H1 (cell line): Measurements from ENCODE around the gene UCP2. TPM values are rescaled to one million over a fixed set of nuclear protein-coding genes. Genes with fewer than 3 reads are reported as not detected.

Experiments used
- BCL11A ChIP-seq, 2 experiments: IDR thresholded peaks; one replicate each; pipeline ENCODE4 v1.6.1; 2011; ENCODE audit warnings: low read depth in 2 of 2, low read length in 2 of 2, mild to moderate bottlenecking in 2 of 2
- EZH2 ChIP-seq: fragments of 200-600 bp; sonication (generic); IDR thresholded peaks from 2 replicates; pipeline ENCODE4 v1.7.1; 2012; ENCODE audit warnings: low read depth, mild to moderate bottlenecking, moderate library complexity, low read length, inconsistent platforms; ENCODE audit not compliant: severe bottlenecking
- JUND ChIP-seq: IDR thresholded peaks from 2 replicates; pipeline ENCODE4 v1.6.1; 2011; ENCODE audit warnings: mild to moderate bottlenecking, improper control_type of control experiment, low read length
- MAX ChIP-seq: IDR thresholded peaks from 2 replicates; pipeline ENCODE4 v1.6.1; 2012; ENCODE audit warnings: inconsistent platforms
- NRF1 ChIP-seq: IDR thresholded peaks from 2 replicates; pipeline ENCODE4 v1.6.1; 2011; ENCODE audit warnings: mild to moderate bottlenecking, low read depth, low read length, improper control_type of control experiment
- POU5F1 ChIP-seq: IDR thresholded peaks from 2 replicates; pipeline ENCODE4 v1.6.1; 2011; ENCODE audit warnings: low read depth, mild to moderate bottlenecking, low read length, moderate library complexity
- SAP30 ChIP-seq: fragments of 300-600 bp; sonication (generic); IDR thresholded peaks from 2 replicates; pipeline ENCODE4 v1.7.1; 2012; ENCODE audit warnings: low read length, moderate library complexity, mild to moderate bottlenecking, inconsistent platforms; ENCODE audit not compliant: insufficient read depth, insufficient replicate concordance
- SIN3A ChIP-seq, 2 experiments: IDR thresholded peaks in 1 of 2; conservative IDR thresholded peaks in 1 of 2; 2 replicates each; pipeline ENCODE4 v1.6.1; 2011 to 2012; ENCODE audit warnings: low read length in 2 of 2, improper control_type of control experiment in 1 of 2, low read depth in 1 of 2, mild to moderate bottlenecking in 1 of 2
- SP2 ChIP-seq: IDR thresholded peaks from 2 replicates; pipeline ENCODE4 v1.6.1; 2012; ENCODE audit warnings: mild to moderate bottlenecking, low read length, inconsistent platforms
- SP4 ChIP-seq: IDR thresholded peaks from 2 replicates; pipeline ENCODE4 v1.6.1; 2012; ENCODE audit warnings: low read length, inconsistent platforms
- SRF ChIP-seq: IDR thresholded peaks from 2 replicates; pipeline ENCODE4 v1.6.1; 2011; ENCODE audit warnings: mild to moderate bottlenecking, low read depth, low read length, moderate library complexity
- SUZ12 ChIP-seq: fragments of 200-600 bp; sonication (generic); IDR thresholded peaks from 2 replicates; pipeline ENCODE4 v1.6.1; 2012; ENCODE audit warnings: mild to moderate bottlenecking, inconsistent platforms, low read length, moderate library complexity, mixed read lengths
- TAF7 ChIP-seq: optimal IDR thresholded peaks from 2 replicates; pipeline ENCODE3; 2011; ENCODE audit warnings: low read depth, mild to moderate bottlenecking, inconsistent platforms, low read length, moderate library complexity, borderline replicate concordance
- polyA plus RNA-seq, 7 experiments: library from polyadenylated mRNA; depleted of rRNA in 3 of 7; stranded (reverse) in 5 of 7; unstranded in 2 of 7; fragments of >200 nt in 5 of 7; fragments of 200-250 nt in 2 of 7; gene quantifications; 1 replicate in 5 of 7; 2 replicates in 1 of 7; 4 replicates in 1 of 7; pipeline versions ENCODE4 v1.2.1 to v1.2.3, GENCODE V29; 2011 to 2013; ENCODE audit warnings: missing spikeins in 2 of 7, mixed read lengths in 2 of 7
- total RNA-seq: library from RNA; stranded (reverse); fragmentation: NEBNext Ultra II Directional; extraction: Animal tissue kit (Norgen Biotek cat#: 25700); gene quantifications from 2 replicates; pipeline ENCODE4 v1.2.1, GENCODE V29; 2021

Gene UCP2
- total and polyA plus RNA-seq, 2 of the 8 experiments (the other 6 are each of a cell fraction or from before 2014, with no cell fraction given): 46.2 to 55.2 TPM

GRCh38 chr11:73982595-73982989 lies at the start of gene UCP2 (continued):
- TF ChIP-seq NRF1 (no peak), SAP30 (no peak), SUZ12 (no peak), SIN3A (conservative IDR thresholded peaks at IDR 0.05 in 1 of 2, IDR thresholded peaks at IDR 0.05 in 1 of 2; ENCODE audit: low read depth in 1 of 2, low read length in 2 of 2) (no peak; a peak in 1 of 4 replicates), SRF (no peak), JUND (no peak), EZH2 (no peak), TAF7 (no peak), BCL11A (IDR thresholded peaks at IDR 0.05; ENCODE audit: low read depth in 2 of 2, low read length in 2 of 2) (no peak), SP4 (no peak), MAX (peak; percentile 50; the same call in 1 of the 2 replicates), POU5F1 (no peak), SP2 (no peak)
